HG02588 (cell line): ENCODE results near the gene POT1.
"Not testable (repeated sequence)": the region's sequence is repeated elsewhere in the genome, so short reads cannot be mapped to it uniquely, and the experiment has no call there.

ENCODE experiments used
- ATAC-seq: cut with Tn5 transposase; IDR thresholded peaks from one replicate; pipeline ENCODE4 v1.9.1; 2021; ENCODE audit warnings: mild to moderate bottlenecking, moderate library complexity; ENCODE audit not compliant: unreplicated experiment

The POT1 gene

GRCh38 chr7:124929467-124930172 lies at the start of gene POT1:
POT1 (minus strand) TSS chr7:124929825; CDS start chr7:124897173, 32,652 bp downstream.
- peak; percentile 100 for ATAC-seq

- ATAC-seq, result not testable (repeated sequence)
These were observed 45.5 kb upstream of the POT1 start for GRCh38 chr7:124975131-124975530.

GRCh38 chr7:124965553-124965952 lies 35.9 kb upstream of the POT1 start:
- no peak for ATAC-seq

- ATAC-seq, result no peak
These were observed 30.1 kb upstream of the POT1 start for GRCh38 chr7:124959676-124960075.

- ATAC-seq, result not testable (repeated sequence)
These were observed 28.3 kb upstream of the POT1 start for GRCh38 chr7:124957952-124958351.

- no peak for ATAC-seq
These were observed 26.5 kb upstream of the POT1 start for GRCh38 chr7:124956160-124956559.

GRCh38 chr7:124954790-124955189 lies 25.2 kb upstream of the POT1 start:
- no peak for ATAC-seq

GRCh38 chr7:124945680-124946079 lies 16.1 kb upstream of the POT1 start:
- no peak for ATAC-seq

GRCh38 chr7:124943472-124943871 lies 13.8 kb upstream of the POT1 start:
- no peak for ATAC-seq

- ATAC-seq, result no peak
These were observed 12.8 kb upstream of the POT1 start for GRCh38 chr7:124942399-124942798.

GRCh38 chr7:124940306-124940705 lies 10.7 kb upstream of the POT1 start:
- ATAC-seq, result no peak

GRCh38 chr7:124938128-124938527 lies 8.5 kb upstream of the POT1 start:
- no peak for ATAC-seq

GRCh38 chr7:124937076-124937475 lies 7.5 kb upstream of the POT1 start:
- ATAC-seq, result no peak

- ATAC-seq, result no peak
These were observed 5.2 kb upstream of the POT1 start for GRCh38 chr7:124934841-124935240.

- no peak for ATAC-seq
These were observed 1.3 kb upstream of the POT1 start for GRCh38 chr7:124930655-124931597.

GRCh38 chr7:124930173-124930623 lies 573 bp upstream of the POT1 start:
- no peak for ATAC-seq

- no peak for ATAC-seq
These were observed 4.7 kb downstream of the POT1 start for GRCh38 chr7:124924906-124925305.

- no peak for ATAC-seq
These were observed 7.4 kb downstream of the POT1 start for GRCh38 chr7:124922200-124922599.

GRCh38 chr7:124919841-124920240 lies 9.8 kb downstream of the POT1 start:
- ATAC-seq, result no peak

GRCh38 chr7:124918662-124919061 lies 11.0 kb downstream of the POT1 start:
- peak; percentile 88 for ATAC-seq

GRCh38 chr7:124915242-124915641 lies 14.4 kb downstream of the POT1 start:
- peak; percentile 39 for ATAC-seq

- peak; percentile 47 for ATAC-seq
These were observed 15.3 kb downstream of the POT1 start for GRCh38 chr7:124914298-124914697.
